ENCODE results near the gene MAP2K4.

DNA sequence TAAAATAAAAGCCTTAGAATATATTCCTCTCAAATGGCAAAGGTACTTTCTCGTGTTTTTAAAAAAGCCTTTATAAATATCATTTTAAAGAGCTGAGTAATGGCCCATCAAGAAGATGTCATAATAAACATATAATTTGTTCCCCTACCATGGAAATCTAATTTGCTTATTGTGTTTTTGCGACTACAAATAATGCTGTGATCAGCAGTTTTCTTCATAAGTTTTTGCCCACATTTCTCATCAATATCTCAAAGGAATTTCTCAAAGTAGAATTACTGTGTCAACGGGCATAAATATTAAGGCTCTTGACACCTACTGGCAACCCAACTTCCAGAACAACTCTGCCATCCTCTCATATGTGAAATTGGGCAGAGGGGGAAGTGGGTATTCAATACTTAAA lies 40.9 kb upstream of the MAP2K4 start:
- TF ChIP-seq, protein P1, sequence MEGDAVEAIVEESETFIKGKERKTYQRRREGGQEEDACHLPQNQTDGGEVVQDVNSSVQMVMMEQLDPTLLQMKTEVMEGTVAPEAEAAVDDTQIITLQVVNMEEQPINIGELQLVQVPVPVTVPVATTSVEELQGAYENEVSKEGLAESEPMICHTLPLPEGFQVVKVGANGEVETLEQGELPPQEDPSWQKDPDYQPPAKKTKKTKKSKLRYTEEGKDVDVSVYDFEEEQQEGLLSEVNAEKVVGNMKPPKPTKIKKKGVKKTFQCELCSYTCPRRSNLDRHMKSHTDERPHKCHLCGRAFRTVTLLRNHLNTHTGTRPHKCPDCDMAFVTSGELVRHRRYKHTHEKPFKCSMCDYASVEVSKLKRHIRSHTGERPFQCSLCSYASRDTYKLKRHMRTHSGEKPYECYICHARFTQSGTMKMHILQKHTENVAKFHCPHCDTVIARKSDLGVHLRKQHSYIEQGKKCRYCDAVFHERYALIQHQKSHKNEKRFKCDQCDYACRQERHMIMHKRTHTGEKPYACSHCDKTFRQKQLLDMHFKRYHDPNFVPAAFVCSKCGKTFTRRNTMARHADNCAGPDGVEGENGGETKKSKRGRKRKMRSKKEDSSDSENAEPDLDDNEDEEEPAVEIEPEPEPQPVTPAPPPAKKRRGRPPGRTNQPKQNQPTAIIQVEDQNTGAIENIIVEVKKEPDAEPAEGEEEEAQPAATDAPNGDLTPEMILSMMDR (IDR thresholded peaks at IDR 0.05 in 8 of 11, conservative IDR thresholded peaks at IDR 0.05 in 3 of 11): no peak
- no peak for TF ChIP-seq POLR2A (IDR thresholded peaks at IDR 0.05)
- TF ChIP-seq POLR2AphosphoS5 (IDR thresholded peaks at IDR 0.05): no peak

Measured in spleen (tissue), 7 donors.